ENCODE results near the gene ATP6V1B1. TPM values are rescaled to one million over a fixed set of nuclear protein-coding genes. Genes with fewer than 3 reads are reported as not detected.
A peak's percentile ranks its signal among the peaks of the same experiment; 100 is the strongest.

The ATP6V1B1 gene
- total and polyA plus RNA-seq, 2 of the 13 experiments (the other 11 are each of a cell fraction or from before 2014, with no cell fraction given): 0.58 to 1.6 TPM

DNA sequence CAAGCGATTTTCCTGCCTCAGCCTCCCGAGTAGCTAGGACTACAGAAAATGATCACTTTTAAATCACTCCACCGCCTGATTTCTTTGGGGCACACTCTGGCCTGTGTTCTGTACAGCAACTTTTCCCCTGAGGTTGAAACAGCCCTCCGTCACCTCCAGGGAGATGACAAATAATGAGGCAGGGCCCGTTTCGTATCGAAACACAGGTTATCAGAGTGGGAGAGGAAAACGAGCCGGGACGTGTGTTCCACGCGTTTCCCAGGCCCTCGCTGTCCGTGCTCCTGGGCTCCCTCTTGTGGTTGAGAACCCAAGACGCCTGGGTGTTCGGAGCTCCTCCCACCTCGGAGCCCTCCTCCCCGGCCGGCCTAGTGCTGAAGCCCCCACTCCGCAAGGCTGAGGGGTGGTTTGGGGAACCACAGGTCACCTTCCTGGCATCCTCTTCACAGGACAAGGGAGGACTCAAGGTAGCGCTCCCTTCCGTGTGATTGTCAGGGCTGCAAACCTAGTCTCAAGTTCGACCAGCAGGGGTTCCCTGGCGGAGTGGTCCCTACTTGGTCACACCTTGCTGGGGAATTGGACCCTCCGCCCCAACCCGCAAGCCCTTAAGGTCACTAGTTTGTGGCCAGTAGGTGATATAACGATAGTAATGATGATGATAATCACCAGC, 12.8 kb downstream of the ATP6V1B1 start (continued):
- TF ChIP-seq, protein P1, sequence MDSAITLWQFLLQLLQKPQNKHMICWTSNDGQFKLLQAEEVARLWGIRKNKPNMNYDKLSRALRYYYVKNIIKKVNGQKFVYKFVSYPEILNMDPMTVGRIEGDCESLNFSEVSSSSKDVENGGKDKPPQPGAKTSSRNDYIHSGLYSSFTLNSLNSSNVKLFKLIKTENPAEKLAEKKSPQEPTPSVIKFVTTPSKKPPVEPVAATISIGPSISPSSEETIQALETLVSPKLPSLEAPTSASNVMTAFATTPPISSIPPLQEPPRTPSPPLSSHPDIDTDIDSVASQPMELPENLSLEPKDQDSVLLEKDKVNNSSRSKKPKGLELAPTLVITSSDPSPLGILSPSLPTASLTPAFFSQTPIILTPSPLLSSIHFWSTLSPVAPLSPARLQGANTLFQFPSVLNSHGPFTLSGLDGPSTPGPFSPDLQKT (CRISPR knock-in tag; IDR thresholded peaks at IDR 0.05; ENCODE audit: borderline replicate concordance): 0 out of 2 replicates have a peak, but pooled peaks have one; percentile 57
- TF ChIP-seq STAG1 (CRISPR knock-in tag; IDR thresholded peaks at IDR 0.05) (peak; percentile 74), ZMYM3 (CRISPR knock-in tag; IDR thresholded peaks at IDR 0.05) (peak; percentile 41; the same call in 1 of the 2 replicates), HNF1A (IDR thresholded peaks at IDR 0.05; ENCODE audit: low read depth) (no peak), HNF1A (CRISPR knock-in tag; IDR thresholded peaks at IDR 0.05; ENCODE audit: borderline replicate concordance) (0 out of 2 replicates have a peak, but pooled peaks have one; percentile 39), RFX3 (CRISPR knock-in tag; IDR thresholded peaks at IDR 0.05) (no peak), HNRNPK (IDR thresholded peaks at IDR 0.05; ENCODE audit: low read depth, low read length, poor library complexity, severe bottlenecking) (no peak), ZKSCAN5 (CRISPR knock-in tag; IDR thresholded peaks at IDR 0.05) (0 out of 2 replicates have a peak, but pooled peaks have one; percentile 61), NFAT5 (CRISPR knock-in tag; IDR thresholded peaks at IDR 0.05) (peak; percentile 78; the same call in 1 of the 2 replicates), U2AF2 (IDR thresholded peaks at IDR 0.05; ENCODE audit: low read depth, low read length) (no peak), KLF12 (CRISPR knock-in tag; IDR thresholded peaks at IDR 0.05; ENCODE audit: borderline replicate concordance) (no peak), BRD4 (CRISPR knock-in tag; IDR thresholded peaks at IDR 0.05) (0 out of 2 replicates have a peak, but pooled peaks have one; percentile 53), ZNF235 (CRISPR knock-in tag; IDR thresholded peaks at IDR 0.05; ENCODE audit: borderline replicate concordance) (no peak), ONECUT2 (CRISPR knock-in tag; IDR thresholded peaks at IDR 0.05) (no peak), NAIF1 (CRISPR knock-in tag; IDR thresholded peaks at IDR 0.05; ENCODE audit: borderline replicate concordance) (peak; percentile 68; the same call in 1 of the 2 replicates)
- TF ChIP-seq, protein P2, sequence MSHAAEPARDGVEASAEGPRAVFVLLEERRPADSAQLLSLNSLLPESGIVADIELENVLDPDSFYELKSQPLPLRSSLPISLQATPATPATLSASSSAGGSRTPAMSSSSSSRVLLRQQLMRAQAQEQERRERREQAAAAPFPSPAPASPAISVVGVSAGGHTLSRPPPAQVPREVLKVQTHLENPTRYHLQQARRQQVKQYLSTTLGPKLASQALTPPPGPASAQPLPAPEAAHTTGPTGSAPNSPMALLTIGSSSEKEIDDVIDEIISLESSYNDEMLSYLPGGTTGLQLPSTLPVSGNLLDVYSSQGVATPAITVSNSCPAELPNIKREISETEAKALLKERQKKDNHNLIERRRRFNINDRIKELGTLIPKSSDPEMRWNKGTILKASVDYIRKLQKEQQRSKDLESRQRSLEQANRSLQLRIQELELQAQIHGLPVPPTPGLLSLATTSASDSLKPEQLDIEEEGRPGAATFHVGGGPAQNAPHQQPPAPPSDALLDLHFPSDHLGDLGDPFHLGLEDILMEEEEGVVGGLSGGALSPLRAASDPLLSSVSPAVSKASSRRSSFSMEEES (CRISPR knock-in tag; IDR thresholded peaks at IDR 0.05): peak; percentile 49; the same call in 1 of the 2 replicates
- TF ChIP-seq, protein P3, sequence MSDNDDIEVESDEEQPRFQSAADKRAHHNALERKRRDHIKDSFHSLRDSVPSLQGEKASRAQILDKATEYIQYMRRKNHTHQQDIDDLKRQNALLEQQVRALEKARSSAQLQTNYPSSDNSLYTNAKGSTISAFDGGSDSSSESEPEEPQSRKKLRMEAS (IDR thresholded peaks at IDR 0.05): peak; percentile 84

All from HepG2 (cell line).